ENCODE measurements around the gene HJURP.

- TF ChIP-seq, protein P1, sequence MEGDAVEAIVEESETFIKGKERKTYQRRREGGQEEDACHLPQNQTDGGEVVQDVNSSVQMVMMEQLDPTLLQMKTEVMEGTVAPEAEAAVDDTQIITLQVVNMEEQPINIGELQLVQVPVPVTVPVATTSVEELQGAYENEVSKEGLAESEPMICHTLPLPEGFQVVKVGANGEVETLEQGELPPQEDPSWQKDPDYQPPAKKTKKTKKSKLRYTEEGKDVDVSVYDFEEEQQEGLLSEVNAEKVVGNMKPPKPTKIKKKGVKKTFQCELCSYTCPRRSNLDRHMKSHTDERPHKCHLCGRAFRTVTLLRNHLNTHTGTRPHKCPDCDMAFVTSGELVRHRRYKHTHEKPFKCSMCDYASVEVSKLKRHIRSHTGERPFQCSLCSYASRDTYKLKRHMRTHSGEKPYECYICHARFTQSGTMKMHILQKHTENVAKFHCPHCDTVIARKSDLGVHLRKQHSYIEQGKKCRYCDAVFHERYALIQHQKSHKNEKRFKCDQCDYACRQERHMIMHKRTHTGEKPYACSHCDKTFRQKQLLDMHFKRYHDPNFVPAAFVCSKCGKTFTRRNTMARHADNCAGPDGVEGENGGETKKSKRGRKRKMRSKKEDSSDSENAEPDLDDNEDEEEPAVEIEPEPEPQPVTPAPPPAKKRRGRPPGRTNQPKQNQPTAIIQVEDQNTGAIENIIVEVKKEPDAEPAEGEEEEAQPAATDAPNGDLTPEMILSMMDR (IDR thresholded peaks at IDR 0.05) = no peak
- no peak for TF ChIP-seq ZFX (IDR thresholded peaks at IDR 0.05; ENCODE audit: borderline replicate concordance)
Observed at GRCh38 chr2:233815861-233816260, 38.5 kb downstream of the HJURP start.
